Activated T-helper 1 cell treated with anti-CD3 and anti-CD28 coated beads, Interleukin-2, amount 50 U/mL, for 16 hours (primary cell): ENCODE results near the gene CAP2.
"Not testable (repeated sequence)": the region's sequence is repeated elsewhere in the genome, so short reads cannot be mapped to it uniquely, and the experiment has no call there.

ENCODE experiments used
- DNase-seq, 2 donors: peaks; one replicate each; pipeline ENCODE4 v3.0.0-alpha.2; 2020; ENCODE audit warnings: low read depth in 1 of 2, low spot score in 1 of 2

The CAP2 gene

DNA sequence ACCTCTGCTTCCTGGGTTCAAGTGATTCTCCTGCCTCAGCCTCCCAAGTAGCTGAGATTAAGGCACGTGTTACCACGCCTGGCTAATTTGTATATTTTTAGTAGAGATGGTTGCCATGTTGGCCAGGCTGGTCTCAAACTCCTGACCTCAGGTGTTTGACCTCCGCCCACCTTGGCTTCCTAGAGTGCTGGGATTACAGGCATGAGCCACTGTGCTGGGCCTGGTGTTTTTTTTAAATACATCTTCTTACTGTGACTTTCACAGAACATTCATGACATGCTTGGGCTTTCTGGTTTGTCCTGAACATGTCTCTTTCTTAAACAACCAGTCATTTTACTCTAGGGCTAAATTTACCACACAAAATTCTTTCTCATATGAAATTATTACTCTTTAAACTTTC, 172.0 kb downstream of the CAP2 start:
- DNase-seq = no peak

DNA sequence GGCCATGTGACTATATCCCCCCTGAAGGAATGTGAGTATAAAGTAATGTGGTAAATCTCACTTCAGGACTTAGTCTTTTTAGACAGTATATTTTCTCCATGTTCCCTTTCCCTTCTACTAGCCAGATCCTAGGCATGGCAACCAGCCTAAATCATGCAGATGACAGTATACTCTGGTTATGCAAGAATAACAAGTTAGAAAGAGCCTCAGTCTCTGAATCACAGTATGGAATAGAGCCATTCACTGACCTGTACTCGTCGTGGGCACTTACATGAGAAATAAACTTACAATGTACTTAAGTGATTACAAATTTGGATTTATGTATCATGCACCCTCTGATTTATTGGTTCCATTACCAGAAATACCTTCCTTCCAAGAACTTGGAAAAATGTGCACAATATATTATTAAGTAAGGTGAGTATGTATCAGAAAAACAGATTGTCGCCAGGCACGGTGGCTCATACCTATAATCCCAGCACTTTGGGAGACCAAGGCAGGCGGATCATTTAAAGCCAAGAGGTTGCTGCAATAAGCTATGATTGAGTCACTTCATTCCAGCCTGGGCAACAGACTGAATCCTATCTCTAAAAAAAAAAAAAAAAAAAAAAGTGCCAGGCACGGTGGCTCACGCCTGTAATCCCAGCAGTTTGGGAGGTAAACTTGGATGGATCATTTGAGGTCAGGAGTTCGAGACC, 181.6 kb downstream of the CAP2 start:
- DNase-seq = no peak

DNA sequence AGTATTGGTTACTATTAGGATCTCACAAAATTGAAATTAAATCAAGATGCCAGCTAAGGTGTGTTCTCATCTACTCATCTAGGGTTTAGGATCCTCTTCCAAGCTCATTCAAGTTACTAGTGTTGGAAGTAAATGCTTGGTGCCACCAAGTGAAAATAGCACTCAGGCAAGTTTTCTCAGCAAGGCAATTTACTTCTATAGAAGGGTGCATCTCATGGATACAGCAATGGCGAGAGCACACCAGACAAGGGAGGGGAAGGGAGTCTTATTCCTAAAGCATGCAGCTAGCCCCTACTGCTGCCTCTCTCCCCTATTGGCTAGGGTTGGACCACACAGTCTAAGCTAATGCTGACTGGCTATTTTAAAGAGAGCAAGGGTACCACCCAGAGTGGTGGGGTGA, 183.7 kb downstream of the CAP2 start:
- no peak for DNase-seq

DNA sequence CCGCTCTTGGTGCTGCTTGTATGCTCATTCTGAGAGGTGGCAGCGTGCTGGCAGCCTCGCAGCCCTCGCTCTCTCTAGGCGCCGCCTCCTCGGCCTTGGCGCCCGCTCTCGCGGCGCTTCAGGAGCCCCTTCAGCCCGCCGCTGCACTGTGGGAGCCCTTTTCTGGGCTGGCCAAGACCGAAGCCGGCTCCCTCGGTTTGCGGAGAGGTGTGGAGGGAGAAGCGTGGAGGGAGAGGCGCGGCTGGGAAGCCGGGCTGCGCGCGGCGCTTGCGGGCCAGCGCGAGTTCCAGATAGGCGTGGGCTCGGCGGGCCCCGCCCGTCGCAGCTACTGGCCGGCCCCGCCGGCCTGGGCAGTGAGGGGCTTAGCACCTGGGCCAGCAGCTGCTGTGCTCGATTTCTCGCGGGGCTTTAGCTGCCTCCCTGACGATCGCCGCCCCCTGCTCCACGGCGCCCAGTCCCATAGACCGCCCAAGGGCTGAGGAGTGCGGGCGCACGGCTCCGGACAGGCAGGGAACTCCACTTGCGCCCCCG, 187.2 kb downstream of the CAP2 start:
- DNase-seq = no peak

DNA sequence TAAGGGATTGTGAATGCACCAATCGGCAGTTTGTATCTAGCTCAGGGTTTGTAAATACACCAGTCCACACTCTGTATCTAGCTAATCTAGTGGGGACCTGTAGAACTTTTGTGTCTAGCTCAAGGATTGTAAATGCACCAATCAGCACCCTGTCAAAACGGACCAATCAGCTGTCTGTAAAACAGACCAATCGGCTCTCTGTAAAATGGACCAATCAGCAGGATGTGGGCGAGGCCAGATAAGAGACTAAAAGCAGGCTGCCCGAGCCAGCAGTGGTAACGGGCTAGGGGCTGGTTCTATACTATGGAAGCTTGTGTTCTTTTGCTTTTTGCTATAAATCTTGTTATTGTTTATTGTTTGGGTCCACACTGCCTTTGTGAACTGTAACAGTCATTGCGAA, 187.9 kb downstream of the CAP2 start:
- DNase-seq = not testable (repeated sequence)

DNA sequence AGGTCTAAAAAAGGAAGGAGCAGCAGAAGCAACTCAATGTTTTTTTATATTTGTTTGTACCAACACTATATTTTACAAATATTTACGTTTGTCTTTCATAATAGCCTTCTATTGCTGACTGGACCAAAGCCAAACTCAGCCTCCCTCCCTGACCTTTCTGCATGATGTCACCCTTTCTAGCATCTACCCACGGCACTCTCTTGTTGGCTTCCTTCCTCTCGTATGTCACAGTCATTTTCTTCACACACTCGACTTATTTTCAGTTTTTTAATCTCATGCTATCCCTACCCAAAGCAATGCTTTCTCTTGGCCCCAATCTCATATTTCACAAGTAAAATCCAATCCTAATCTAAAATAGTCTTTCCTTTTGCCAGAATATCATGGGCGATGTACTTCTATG, 190.4 kb downstream of the CAP2 start:
- no peak for DNase-seq

DNA sequence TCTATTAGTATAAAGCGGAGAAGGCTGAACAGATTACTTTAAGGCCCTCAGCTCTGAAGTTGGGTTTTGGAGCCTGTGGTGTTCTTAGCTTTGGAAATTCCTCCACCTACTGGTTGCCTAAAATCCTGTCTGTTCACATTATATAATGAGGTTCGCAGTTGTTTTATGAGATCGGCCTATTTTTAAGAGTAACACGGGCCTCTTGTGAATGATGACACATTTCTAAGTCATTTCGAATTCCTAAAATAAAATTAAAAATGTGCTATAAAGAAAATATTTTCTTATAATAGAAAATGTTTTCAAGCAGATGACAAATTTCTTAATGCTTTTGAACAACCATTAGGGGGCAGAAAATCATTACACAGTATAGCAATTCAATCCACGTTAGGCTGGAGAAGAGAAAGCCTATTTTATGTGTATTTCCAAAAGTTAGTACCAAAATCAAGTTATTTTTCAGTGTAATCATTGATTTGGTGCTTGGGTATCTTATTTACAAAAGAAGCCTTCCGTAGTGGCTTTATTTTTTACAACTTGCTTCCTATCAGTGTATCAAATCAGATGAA, 190.9 kb downstream of the CAP2 start:
- no peak for DNase-seq

DNA sequence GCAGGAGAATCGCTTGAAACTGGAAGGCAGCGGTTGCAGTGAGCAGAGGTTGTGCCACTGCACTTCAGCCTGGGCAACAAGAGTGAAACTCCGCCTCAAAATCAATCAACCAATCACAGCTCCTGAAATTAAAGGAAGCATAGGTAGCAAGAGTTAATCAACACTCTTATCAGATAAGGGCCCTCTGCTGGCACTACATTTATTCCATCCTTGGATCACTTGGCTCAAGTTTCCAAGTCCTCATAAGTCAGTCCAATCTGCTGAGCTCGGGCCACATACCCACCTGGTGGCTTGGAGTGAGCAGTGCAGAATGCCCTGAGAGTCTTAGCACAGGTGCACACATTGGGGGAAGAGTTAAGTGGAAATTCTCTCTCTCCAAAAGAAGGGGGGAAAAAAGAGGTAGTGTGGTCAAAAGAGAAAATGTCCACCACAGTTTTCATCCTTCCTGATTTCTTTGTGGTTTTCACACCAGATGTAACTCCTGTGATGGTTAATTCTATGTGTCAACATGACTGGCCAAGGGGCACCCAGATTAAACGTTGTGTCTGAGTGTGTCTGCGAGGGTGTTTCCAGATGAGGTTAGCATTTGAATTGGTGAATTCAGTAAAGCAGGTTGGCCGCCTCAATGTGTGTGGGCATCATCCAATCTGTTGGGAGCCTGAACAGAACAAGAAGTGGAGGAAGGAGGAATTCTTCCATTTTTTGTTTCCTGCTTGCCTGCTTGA, 192.5 kb downstream of the CAP2 start:
- no peak for DNase-seq

DNA sequence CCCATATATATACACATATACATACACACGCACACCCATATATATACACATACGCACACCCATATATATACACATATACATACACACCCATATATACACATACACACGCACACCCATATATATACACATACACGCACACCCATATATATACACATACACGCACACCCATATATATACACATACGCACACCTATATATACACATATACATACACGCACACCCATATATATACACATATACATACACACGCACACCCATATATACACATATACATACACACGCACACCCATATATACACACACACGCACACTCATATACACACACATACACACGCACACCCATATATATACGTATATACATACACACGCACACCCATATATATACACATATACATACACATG, 193.2 kb downstream of the CAP2 start:
- not testable (repeated sequence) for DNase-seq

DNA sequence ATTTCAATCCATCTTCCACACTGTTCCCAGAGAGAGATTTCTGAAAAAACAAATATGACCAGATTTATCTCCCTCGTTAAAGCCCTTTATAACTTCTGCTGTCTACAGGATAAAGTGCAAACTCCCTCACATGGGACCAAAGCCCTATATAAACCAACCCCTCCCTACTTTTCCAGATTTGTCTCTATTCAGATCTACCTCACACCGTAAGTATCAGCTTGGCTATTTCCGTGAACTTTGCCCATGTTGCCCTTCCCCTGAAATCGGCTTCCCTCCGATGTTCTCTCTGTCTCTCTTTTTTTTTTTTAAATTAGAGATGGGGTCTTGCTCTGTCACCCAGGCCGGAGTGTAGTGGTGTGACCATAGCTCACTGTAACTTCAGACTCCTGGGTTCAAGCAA, 194.6 kb downstream of the CAP2 start:
- DNase-seq = no peak

DNA sequence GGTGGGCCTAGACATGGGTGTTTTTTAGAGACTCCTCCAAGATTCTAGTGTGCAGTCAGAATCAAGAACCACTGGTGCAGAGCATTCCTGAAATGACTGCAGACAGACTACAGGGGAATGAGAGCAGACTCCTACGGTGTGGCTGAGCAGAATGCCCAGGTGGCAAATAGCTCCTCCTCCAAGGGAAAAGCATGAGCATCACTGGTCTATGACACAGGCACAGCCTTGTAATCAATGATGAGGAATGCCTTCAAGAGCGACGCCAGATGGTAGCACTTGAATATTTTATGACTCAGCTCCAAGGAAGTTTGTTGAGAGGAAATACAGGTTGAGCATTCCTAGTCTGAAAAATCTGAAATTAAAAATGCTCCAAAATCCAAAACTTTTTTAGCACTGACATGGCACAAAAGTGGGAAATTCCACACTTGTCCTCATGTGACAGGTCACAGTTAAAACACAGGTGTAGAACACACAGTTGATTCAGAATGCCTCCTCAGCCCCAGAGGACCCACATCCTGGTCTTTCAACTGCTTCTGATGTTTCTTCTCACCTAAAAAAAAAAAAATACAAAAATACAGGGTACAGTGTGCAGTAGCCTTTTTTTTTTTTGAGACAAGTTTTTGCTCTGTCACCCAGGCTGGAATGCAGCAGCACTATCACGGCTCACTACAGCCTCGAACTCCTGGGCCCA, 196.2 kb downstream of the CAP2 start:
- no peak for DNase-seq

DNA sequence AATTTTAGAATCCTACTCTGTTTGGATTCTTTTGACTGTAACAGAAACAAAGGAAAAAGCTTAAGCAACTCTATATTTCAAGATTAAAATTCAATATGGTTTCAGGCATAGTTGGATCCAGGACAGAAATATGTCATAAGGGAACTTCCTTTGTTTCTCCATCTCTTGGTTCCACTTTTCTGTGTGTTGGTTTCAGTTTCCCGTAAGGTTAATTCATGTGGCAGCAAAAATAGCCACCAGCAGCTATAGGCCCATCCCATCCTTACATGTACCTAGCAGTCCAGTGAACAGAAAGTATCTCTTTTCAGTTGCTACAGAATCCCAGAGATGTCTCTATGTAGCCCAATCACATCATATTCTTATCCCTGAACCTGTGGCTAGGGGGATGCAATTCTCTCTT, 197.9 kb downstream of the CAP2 start:
- DNase-seq = no peak

DNA sequence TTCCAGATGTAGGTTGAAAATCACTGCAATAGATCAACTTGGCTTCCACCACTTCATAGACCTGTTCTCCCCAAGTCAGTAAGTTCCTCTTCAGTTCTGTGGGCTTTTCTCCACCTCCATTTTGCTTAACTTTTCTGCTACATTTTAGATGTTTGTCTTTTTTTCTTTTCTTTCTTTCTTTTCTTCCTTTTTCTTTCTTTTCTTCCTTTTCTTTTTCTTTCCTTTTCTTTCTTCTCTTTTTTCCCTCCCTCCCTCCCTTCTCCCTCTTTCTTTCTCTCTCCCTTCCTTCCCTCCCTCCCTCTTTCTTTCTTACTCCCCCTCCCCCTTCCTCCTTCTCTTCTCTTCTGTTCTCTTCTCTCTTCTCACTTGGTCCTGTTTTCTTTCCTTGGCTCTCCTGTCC, 199.9 kb downstream of the CAP2 start:
- no peak for DNase-seq

DNA sequence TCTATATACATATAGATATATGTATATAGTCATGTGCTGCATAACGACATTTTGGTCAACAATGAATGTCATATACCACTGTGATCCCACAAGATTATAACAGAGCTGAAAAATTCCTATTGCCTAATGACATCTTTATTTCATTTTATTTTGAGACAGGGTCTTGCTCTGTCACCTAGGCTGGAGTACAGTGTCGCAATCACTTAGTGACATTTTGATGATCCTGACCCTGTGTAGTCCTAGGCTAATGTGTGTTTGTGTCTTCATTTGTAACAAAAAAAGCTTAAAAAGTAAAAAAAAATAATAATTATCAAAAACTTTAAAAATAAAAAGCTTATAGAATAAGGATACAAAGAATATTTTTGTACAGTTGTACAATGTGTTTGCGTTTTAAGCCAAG, 202.7 kb downstream of the CAP2 start:
- no peak for DNase-seq

DNA sequence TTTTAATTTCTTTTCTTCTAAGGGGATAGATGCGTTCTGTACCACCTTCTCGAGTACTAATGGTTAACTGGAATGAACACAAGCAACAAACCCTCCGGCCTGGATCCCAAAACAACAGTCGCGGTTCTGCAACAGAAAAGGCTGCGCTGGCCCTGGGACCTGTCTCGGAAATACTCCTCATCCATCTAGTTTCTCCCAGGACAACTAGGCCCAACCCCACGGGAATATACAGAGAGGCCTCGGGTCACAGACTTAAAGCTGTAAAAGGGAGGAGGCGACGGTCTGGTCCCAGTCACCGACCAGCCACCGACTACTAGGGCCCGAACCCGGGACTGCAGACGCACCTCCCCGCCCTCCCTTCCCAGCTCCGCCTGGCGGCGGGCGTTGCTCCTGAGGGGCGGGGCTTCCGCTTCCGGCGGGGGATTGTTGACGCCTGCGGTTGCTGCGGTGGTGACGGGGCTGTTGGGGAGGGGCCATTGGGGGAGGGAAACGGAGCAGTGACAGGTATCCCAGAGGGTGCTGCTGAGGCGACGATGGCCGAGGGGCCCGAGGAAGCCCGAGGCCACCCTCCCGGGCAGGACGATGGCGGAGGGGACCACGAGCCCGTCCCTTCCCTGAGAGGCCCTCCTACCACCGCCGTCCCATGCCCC, 206.6 kb downstream of the CAP2 start, which contains the start of gene FAM8A1:
TSS of gene FAM8A1 (plus strand) at position 426 of the 650 bp plus-strand sequence. CDS start at position 534, 108 bp downstream.
- DNase-seq = peak; percentile 91 to 96

DNA sequence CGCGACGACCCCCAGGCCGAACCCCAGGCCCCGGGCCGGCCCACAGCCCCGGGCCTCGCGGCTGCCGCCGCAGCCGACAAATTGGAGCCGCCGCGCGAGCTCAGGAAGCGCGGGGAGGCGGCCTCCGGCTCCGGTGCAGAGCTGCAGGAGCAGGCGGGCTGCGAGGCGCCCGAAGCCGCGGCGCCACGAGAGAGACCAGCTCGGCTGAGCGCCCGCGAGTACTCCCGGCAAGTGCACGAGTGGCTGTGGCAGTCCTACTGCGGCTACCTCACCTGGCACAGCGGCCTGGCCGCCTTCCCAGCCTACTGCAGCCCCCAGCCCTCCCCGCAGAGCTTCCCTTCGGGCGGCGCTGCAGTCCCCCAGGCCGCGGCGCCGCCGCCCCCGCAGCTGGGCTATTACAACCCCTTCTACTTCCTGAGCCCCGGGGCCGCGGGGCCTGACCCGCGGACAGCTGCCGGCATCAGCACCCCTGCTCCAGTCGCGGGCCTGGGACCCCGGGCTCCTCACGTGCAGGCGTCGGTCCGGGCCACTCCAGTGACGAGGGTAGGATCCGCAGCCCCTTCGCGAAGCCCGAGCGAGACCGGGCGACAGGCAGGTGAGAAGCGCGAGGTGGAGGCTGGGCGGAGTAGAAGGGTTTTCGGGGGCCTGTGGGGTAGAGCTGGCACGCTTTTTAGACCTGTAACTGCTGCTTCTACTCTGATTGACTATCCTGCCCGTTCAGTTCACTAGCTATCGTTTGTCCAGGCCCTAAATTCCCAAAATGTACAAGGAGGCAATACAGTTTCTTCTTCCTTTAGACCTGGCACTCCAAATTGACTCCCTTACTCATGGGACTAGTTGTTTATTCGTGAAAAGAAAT, 207.4 kb downstream of the CAP2 start:
- DNase-seq = peak in 1 of 2 donors; percentile 31

DNA sequence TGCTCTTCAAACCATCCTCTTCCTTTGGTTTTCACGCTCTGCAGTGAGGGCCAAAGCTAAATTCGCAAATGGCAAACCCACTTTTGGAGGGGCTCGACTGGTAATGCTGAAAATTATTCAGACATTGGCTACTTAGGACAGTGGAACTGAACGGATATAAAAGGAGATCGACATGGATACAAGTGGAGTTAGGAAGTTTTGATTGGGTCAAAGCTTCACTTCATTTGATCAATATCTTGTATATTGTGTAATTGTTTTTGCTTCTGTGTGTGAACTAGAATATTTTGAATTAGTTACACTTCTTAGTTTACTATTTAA, 207.9 kb downstream of the CAP2 start:
- DNase-seq = no peak

DNA sequence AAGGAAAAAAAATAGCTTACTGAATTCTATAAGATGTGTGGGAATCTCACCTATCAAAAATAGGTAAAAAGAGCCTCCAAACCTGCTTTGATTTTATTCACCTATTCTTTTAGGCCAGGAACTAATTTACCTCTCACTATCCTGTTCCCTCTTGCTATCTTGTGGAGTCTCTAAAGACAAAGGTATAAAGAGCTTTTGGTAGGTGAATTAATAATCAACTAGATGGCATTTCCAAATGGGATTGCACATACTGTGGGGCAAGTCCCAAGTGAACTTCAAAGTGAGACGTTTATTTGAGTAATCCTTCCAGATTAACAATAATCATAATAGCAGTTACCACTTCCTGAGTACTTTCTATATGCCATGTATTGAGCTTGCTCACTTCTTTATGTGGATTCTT, 209.5 kb downstream of the CAP2 start:
- DNase-seq = no peak

DNA sequence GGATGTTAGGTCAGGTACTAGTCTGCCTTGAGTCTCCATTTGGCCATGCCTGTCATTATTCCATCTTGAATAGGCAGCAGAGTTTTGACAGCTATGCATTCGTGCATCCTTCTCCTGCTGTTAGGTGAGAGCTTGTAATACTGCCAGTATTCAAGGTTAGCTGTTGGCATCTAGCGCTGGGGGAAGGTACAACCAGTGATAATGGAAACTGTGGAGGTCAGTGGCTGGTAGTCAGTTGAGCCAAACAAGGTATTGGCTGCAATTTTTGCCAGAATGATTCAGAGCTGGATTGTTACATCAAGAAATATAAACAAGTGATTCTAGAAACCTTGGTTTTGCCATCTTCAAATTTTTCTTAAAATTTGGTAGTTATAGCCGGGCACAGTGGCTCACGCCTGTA, 213.2 kb downstream of the CAP2 start:
- no peak for DNase-seq
